GM21619 (cell line): ENCODE measurements around the gene ANKRD28.
"Not testable (repeated sequence)": the region's sequence is repeated elsewhere in the genome, so short reads cannot be mapped to it uniquely, and the experiment has no call there.

Experiments used
- ATAC-seq: cut with Tn5 transposase; IDR thresholded peaks from one replicate; pipeline ENCODE4 v1.9.1; 2021; ENCODE audit not compliant: unreplicated experiment

The ANKRD28 gene

GRCh38 chr3:15797642-15798303 is at the start of gene ANKRD28:
Gene ANKRD28, minus strand, starts transcription at chr3:15797979. Its CDS starts 1,458 bp downstream, at chr3:15796521.
- no peak for ATAC-seq

- no peak for ATAC-seq
Observed at GRCh38 chr3:15847239-15847638, 49.5 kb upstream of the ANKRD28 start.

GRCh38 chr3:15846606-15847005 is 48.8 kb upstream of the ANKRD28 start:
- no peak for ATAC-seq

GRCh38 chr3:15845475-15845874 is 47.7 kb upstream of the ANKRD28 start:
- peak; percentile 82 for ATAC-seq

GRCh38 chr3:15844889-15845288 is 47.1 kb upstream of the ANKRD28 start:
- ATAC-seq, result no peak

- ATAC-seq, result not testable (repeated sequence)
Observed at GRCh38 chr3:15841091-15841973, 43.6 kb upstream of the ANKRD28 start.

GRCh38 chr3:15839568-15839967 is 41.8 kb upstream of the ANKRD28 start:
- no peak for ATAC-seq

- no peak for ATAC-seq
Observed at GRCh38 chr3:15831927-15832326, 34.1 kb upstream of the ANKRD28 start.

- no peak for ATAC-seq
Observed at GRCh38 chr3:15825016-15825415, 27.2 kb upstream of the ANKRD28 start.

- ATAC-seq, result no peak
Observed at GRCh38 chr3:15823092-15823491, 25.3 kb upstream of the ANKRD28 start.

- ATAC-seq, result no peak
Observed at GRCh38 chr3:15822281-15822680, 24.5 kb upstream of the ANKRD28 start.

- ATAC-seq, result no peak
Observed at GRCh38 chr3:15820911-15821310, 23.1 kb upstream of the ANKRD28 start.

- no peak for ATAC-seq
Observed at GRCh38 chr3:15819576-15819975, 21.8 kb upstream of the ANKRD28 start.

GRCh38 chr3:15819043-15819442 is 21.3 kb upstream of the ANKRD28 start:
- no peak for ATAC-seq

GRCh38 chr3:15815696-15816095 is 17.9 kb upstream of the ANKRD28 start:
- no peak for ATAC-seq

- ATAC-seq, result not testable (repeated sequence)
Observed at GRCh38 chr3:15813079-15813478, 15.3 kb upstream of the ANKRD28 start.

- ATAC-seq, result no peak
Observed at GRCh38 chr3:15812183-15812582, 14.4 kb upstream of the ANKRD28 start.

- no peak for ATAC-seq
Observed at GRCh38 chr3:15810702-15811101, 12.9 kb upstream of the ANKRD28 start.

GRCh38 chr3:15809313-15809712 is 11.5 kb upstream of the ANKRD28 start:
- ATAC-seq, result no peak

- ATAC-seq, result no peak
Observed at GRCh38 chr3:15808679-15809310, 11.0 kb upstream of the ANKRD28 start.

GRCh38 chr3:15805756-15806266 is 8.0 kb upstream of the ANKRD28 start:
- peak; percentile 69 for ATAC-seq
